ENCODE measurements around the gene POLR2F. TPM values are rescaled to one million over a fixed set of nuclear protein-coding genes. Genes with fewer than 3 reads are reported as not detected.

The POLR2F gene
- total RNA-seq, 1 experiment from 2014 or later = 107 TPM

DNA sequence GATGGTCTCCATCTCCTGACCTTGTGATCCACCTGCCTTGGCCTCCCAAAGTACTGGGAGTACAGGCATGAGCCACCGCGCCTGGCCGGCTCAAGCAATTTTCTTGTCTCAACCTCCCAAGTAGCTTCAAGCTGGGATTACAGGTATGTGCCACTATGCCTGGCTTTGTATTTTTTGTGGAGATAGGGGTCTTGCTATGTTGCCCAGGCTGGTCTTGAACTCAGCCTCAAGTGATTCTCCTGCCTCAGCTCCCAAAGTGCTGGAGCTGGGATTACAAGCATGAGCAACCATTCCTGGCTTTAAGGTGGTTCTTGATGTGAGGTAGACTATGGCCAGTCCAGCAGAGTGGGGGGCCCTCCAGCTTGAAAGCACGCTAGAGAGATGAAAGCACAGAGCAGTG lies 7.6 kb downstream of the POLR2F start:
- H3K9ac ChIP-seq (ENCODE audit: low read length) = no peak overlapping the region
- no TSS peak for BruUV-seq (replicated peaks)
- DNase-seq (ENCODE audit: low read depth, low spot score) (no peak), ATAC-seq (no peak)
- H3K79me2 ChIP-seq (ENCODE audit: insufficient read depth, low read length) = peaks cover 43% of the 10 kb centered on the region
- no peaks in the 10 kb centered on the region for H3K9me2 ChIP-seq (ENCODE audit: insufficient read depth)
- POLR2A ChIA-PET = no interaction called here
- no peak overlapping the region for H3K4me3 ChIP-seq (replicated peaks in 1 of 2; ENCODE audit: low read depth in 1 of 2, low read length in 2 of 2)
- TF ChIP-seq EZH2 (IDR thresholded peaks at IDR 0.05) (no peak), YY1 (IDR thresholded peaks at IDR 0.05; ENCODE audit: extremely low read depth, insufficient replicate concordance, low read depth, low read length) (no peak), FOSL1 (IDR thresholded peaks at IDR 0.05; ENCODE audit: low read depth) (no peak), SIN3A (IDR thresholded peaks at IDR 0.05; ENCODE audit: low read depth) (no peak)
- TF ChIP-seq, protein P1, sequence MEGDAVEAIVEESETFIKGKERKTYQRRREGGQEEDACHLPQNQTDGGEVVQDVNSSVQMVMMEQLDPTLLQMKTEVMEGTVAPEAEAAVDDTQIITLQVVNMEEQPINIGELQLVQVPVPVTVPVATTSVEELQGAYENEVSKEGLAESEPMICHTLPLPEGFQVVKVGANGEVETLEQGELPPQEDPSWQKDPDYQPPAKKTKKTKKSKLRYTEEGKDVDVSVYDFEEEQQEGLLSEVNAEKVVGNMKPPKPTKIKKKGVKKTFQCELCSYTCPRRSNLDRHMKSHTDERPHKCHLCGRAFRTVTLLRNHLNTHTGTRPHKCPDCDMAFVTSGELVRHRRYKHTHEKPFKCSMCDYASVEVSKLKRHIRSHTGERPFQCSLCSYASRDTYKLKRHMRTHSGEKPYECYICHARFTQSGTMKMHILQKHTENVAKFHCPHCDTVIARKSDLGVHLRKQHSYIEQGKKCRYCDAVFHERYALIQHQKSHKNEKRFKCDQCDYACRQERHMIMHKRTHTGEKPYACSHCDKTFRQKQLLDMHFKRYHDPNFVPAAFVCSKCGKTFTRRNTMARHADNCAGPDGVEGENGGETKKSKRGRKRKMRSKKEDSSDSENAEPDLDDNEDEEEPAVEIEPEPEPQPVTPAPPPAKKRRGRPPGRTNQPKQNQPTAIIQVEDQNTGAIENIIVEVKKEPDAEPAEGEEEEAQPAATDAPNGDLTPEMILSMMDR (IDR thresholded peaks at IDR 0.05 in 2 of 3, conservative IDR thresholded peaks at IDR 0.05 in 1 of 3; ENCODE audit: borderline replicate concordance in 1 of 3, insufficient read depth in 1 of 3, low read depth in 2 of 3, low read length in 2 of 3) = no peak
- TF ChIP-seq, protein P2, sequence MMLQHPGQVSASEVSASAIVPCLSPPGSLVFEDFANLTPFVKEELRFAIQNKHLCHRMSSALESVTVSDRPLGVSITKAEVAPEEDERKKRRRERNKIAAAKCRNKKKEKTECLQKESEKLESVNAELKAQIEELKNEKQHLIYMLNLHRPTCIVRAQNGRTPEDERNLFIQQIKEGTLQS (IDR thresholded peaks at IDR 0.05) = no peak
- no peaks in the 10 kb centered on the region for H3K27me3 ChIP-seq (ENCODE audit: insufficient read depth, low read length)
- H3K36me3 ChIP-seq (ENCODE audit: control insufficient read depth in 1 of 2, insufficient read depth in 2 of 2, low read length in 2 of 2) = peaks cover 39 to 50% of the 10 kb centered on the region in 2 experiments
- H3K4me1 ChIP-seq (ENCODE audit: control insufficient read depth in 1 of 2, insufficient read depth in 2 of 2, low read length in 2 of 2) = peaks cover 0 to 11% of the 10 kb centered on the region in 2 experiments; a peak in 2 of 4 replicates
- CTCF ChIA-PET = no interaction called here
- no peaks in the 10 kb centered on the region for H3K9me3 ChIP-seq (ENCODE audit: control insufficient read depth in 1 of 2, insufficient read depth in 1 of 2, low read depth in 1 of 2, low read length in 2 of 2)
- no peak overlapping the region for H3K4me2 ChIP-seq (ENCODE audit: low read length)
- H4K20me1 ChIP-seq (ENCODE audit: insufficient read depth) = peaks cover 9% of the 10 kb centered on the region; the same call in 1 of the 2 replicates
- no peak overlapping the region for H3K27ac ChIP-seq (ENCODE audit: low read depth, low read length)
- RAD21 ChIA-PET (ENCODE audit: low non-redundant PET in 1 of 2, low total read pairs in 2 of 2, uncharacterized antibody in 2 of 2, unreplicated experiment in 2 of 2) = no interaction called here
- no peak overlapping the region for H2AFZ ChIP-seq (ENCODE audit: low read depth, low read length, poor library complexity, severe bottlenecking)
- intact Hi-C loops (cut with micrococcal nuclease) = no loop called here
